ENCODE results near the gene GPR139. TPM values are rescaled to one million over a fixed set of nuclear protein-coding genes. Genes with fewer than 3 reads are reported as not detected.
A peak's percentile ranks its signal among the peaks of the same experiment; 100 is the strongest.

Gene GPR139
- total RNA-seq, 8 experiments from 2014 or later: 0.50 to 2.3 (median 2.1) TPM; not detected in 4

GRCh38 chr16:20079106-20079505 lies 5.4 kb upstream of the GPR139 start:
- in situ Hi-C loops (cut with MboI; ENCODE audit: low pct_unique_long_range_greater_than_20kb in 2 of 9, low sequenced_read_pairs in 9 of 9, unreplicated experiment in 9 of 9): no loop called here
- H3K27ac ChIP-seq: no peak overlapping the region
- no peak overlapping the region for H3K4me3 ChIP-seq
- 18 to 92% (median 84%) methylated on average over 4 of the region's 4 CpGs; no CpG with 5 or more reads in 1 of the 10 experiments for WGBS, 10 experiments
- no peak for ATAC-seq (replicated peaks in 6 of 8)
- peaks cover 5 to 16% of the 10 kb centered on the region in 2 donors for H3K4me1 ChIP-seq (replicated peaks in 1 of 2)

GRCh38 chr16:20075243-20075642 lies 1.6 kb upstream of the GPR139 start:
- ATAC-seq (replicated peaks in 6 of 8): no peak
- 19 to 100% (median 54%) methylated on average over 2 to 4 of the region's 4 CpGs; no CpG with 5 or more reads in 4 of the 10 experiments for WGBS, 10 experiments
- in situ Hi-C loops (cut with MboI; ENCODE audit: low pct_unique_long_range_greater_than_20kb in 2 of 9, low sequenced_read_pairs in 9 of 9, unreplicated experiment in 9 of 9): no loop called here

GRCh38 chr16:20074099-20074991 lies 655 bp upstream of the GPR139 start:
- 10 to 19% (median 12%) methylated on average over 2 to 12 of the region's 34 CpGs; no CpG with 5 or more reads in 7 of the 10 experiments for WGBS, 10 experiments
- H3K4me1 ChIP-seq (replicated peaks in 1 of 2): peaks cover 8 to 16% of the 10 kb centered on the region in 2 donors
- no peak overlapping the region for H3K27ac ChIP-seq
- peak in 5 of 8 experiments; percentile 5 to 60 (median 46) for ATAC-seq (replicated peaks in 6 of 8)
- peak overlapping the region; percentile 32 to 45 (median 42) for H3K4me3 ChIP-seq
- in situ Hi-C loops (cut with MboI; ENCODE audit: low pct_unique_long_range_greater_than_20kb in 2 of 9, low sequenced_read_pairs in 9 of 9, unreplicated experiment in 9 of 9): no loop called here

More at GRCh38 chr16:20075243-20075642, 1.6 kb upstream of the GPR139 start:
- H3K4me1 ChIP-seq (replicated peaks in 1 of 2): peaks cover 8 to 16% of the 10 kb centered on the region in 2 donors
- H3K4me3 ChIP-seq: no peak overlapping the region
- H3K27ac ChIP-seq: no peak overlapping the region

- no CpG with 5 or more reads among the region's 11 CpGs for WGBS, 10 experiments
- H3K4me3 ChIP-seq: peak overlapping the region; percentile 32 to 45 (median 42)
Observed at GRCh38 chr16:20072874-20073202, 852 bp downstream of the GPR139 start.

GRCh38 chr16:20072146-20072873 lies 1.4 kb downstream of the GPR139 start:
- ATAC-seq (replicated peaks in 6 of 8): peak in 1 of 8 experiments; percentile 5
- H3K4me1 ChIP-seq (replicated peaks in 1 of 2): peaks cover 8 to 16% of the 10 kb centered on the region in 2 donors
- H3K4me3 ChIP-seq: peak overlapping the region in 4 of 5 donors; percentile 32 to 45 (median 42)
- no peak overlapping the region for H3K27ac ChIP-seq
- in situ Hi-C loops (cut with MboI; ENCODE audit: low pct_unique_long_range_greater_than_20kb in 2 of 9, low sequenced_read_pairs in 9 of 9, unreplicated experiment in 9 of 9): no loop called here
- WGBS, 10 experiments: 7 to 70% (median 38%) methylated on average over 1 to 8 of the region's 11 CpGs; no CpG with 5 or more reads in 3 of the 10 experiments

More at GRCh38 chr16:20072874-20073202, 852 bp downstream of the GPR139 start:
- Histone ChIP-seq H3K4me1 (replicated peaks in 1 of 2) (peaks cover 8 to 16% of the 10 kb centered on the region in 2 donors), H3K27ac (no peak overlapping the region)
- in situ Hi-C loops (cut with MboI; ENCODE audit: low pct_unique_long_range_greater_than_20kb in 2 of 9, low sequenced_read_pairs in 9 of 9, unreplicated experiment in 9 of 9): no loop called here
- ATAC-seq (replicated peaks in 6 of 8): no peak

GRCh38 chr16:20064931-20065330 lies 8.8 kb downstream of the GPR139 start:
- no peak overlapping the region for H3K27ac ChIP-seq
- in situ Hi-C loops (cut with MboI; ENCODE audit: low pct_unique_long_range_greater_than_20kb in 2 of 9, low sequenced_read_pairs in 9 of 9, unreplicated experiment in 9 of 9): no loop called here
- no peak overlapping the region for H3K4me3 ChIP-seq
- WGBS, 10 experiments: 0 to 100% (median 59%) methylated on average over 1 to 2 of the region's 2 CpGs; no CpG with 5 or more reads in 2 of the 10 experiments
- no peak for ATAC-seq (replicated peaks in 6 of 8)
- H3K4me1 ChIP-seq (replicated peaks in 1 of 2): no peaks in the 10 kb centered on the region

- no peak overlapping the region for H3K4me3 ChIP-seq
- 0 to 100% (median 78%) methylated on average over 1 to 4 of the region's 4 CpGs; no CpG with 5 or more reads in 2 of the 10 experiments for WGBS, 10 experiments
- in situ Hi-C loops (cut with MboI; ENCODE audit: low pct_unique_long_range_greater_than_20kb in 2 of 9, low sequenced_read_pairs in 9 of 9, unreplicated experiment in 9 of 9): no loop called here
- no peak for ATAC-seq (replicated peaks in 6 of 8)
- no peak overlapping the region for H3K27ac ChIP-seq
- no peaks in the 10 kb centered on the region for H3K4me1 ChIP-seq (replicated peaks in 1 of 2)
Observed at GRCh38 chr16:20064520-20064919, 9.2 kb downstream of the GPR139 start.

GRCh38 chr16:20061132-20061531 lies 12.6 kb downstream of the GPR139 start:
- ATAC-seq (replicated peaks in 6 of 8): no peak
- in situ Hi-C loops (cut with MboI; ENCODE audit: low pct_unique_long_range_greater_than_20kb in 2 of 9, low sequenced_read_pairs in 9 of 9, unreplicated experiment in 9 of 9): no loop called here
- Histone ChIP-seq H3K27ac (no peak overlapping the region), H3K4me3 (no peak overlapping the region), H3K4me1 (replicated peaks in 1 of 2) (no peaks in the 10 kb centered on the region)
- 0 to 90% (median 37%) methylated on average over 1 to 2 of the region's 3 CpGs; no CpG with 5 or more reads in 2 of the 10 experiments for WGBS, 10 experiments

- H3K4me1 ChIP-seq (replicated peaks in 1 of 2): no peaks in the 10 kb centered on the region
- H3K4me3 ChIP-seq: no peak overlapping the region
- no peak overlapping the region for H3K27ac ChIP-seq
- WGBS, 10 experiments: 0 to 93% (median 73%) methylated on average over 1 to 3 of the region's 3 CpGs; no CpG with 5 or more reads in 1 of the 10 experiments
- in situ Hi-C loops (cut with MboI; ENCODE audit: low pct_unique_long_range_greater_than_20kb in 2 of 9, low sequenced_read_pairs in 9 of 9, unreplicated experiment in 9 of 9): no loop called here
- ATAC-seq (replicated peaks in 6 of 8): no peak
Observed at GRCh38 chr16:20056436-20056835, 17.3 kb downstream of the GPR139 start.

- in situ Hi-C loops (cut with MboI; ENCODE audit: low pct_unique_long_range_greater_than_20kb in 2 of 9, low sequenced_read_pairs in 9 of 9, unreplicated experiment in 9 of 9): no loop called here
- WGBS, 10 experiments: 0 to 87% (median 67%) methylated on average over 1 to 5 of the region's 5 CpGs; no CpG with 5 or more reads in 1 of the 10 experiments
- ATAC-seq (replicated peaks in 6 of 8): no peak
Observed at GRCh38 chr16:20053336-20053735, 20.4 kb downstream of the GPR139 start.

GRCh38 chr16:20051611-20052010 lies 22.1 kb downstream of the GPR139 start:
- ATAC-seq (replicated peaks in 6 of 8): no peak
- H3K4me3 ChIP-seq: no peak overlapping the region
- in situ Hi-C loops (cut with MboI; ENCODE audit: low pct_unique_long_range_greater_than_20kb in 2 of 9, low sequenced_read_pairs in 9 of 9, unreplicated experiment in 9 of 9): no loop called here
- no peaks in the 10 kb centered on the region for H3K4me1 ChIP-seq (replicated peaks in 1 of 2)
- 27 to 96% (median 70%) methylated on average over 1 to 8 of the region's 9 CpGs; no CpG with 5 or more reads in 2 of the 10 experiments for WGBS, 10 experiments
- H3K27ac ChIP-seq: no peak overlapping the region

More at GRCh38 chr16:20053336-20053735, 20.4 kb downstream of the GPR139 start:
- Histone ChIP-seq H3K27ac (no peak overlapping the region), H3K4me1 (replicated peaks in 1 of 2) (no peaks in the 10 kb centered on the region), H3K4me3 (no peak overlapping the region)

- no peak overlapping the region for H3K4me3 ChIP-seq
- WGBS, 10 experiments: 0 to 90% (median 59%) methylated on average over 2 to 4 of the region's 7 CpGs; no CpG with 5 or more reads in 4 of the 10 experiments
- in situ Hi-C loops (cut with MboI; ENCODE audit: low pct_unique_long_range_greater_than_20kb in 2 of 9, low sequenced_read_pairs in 9 of 9, unreplicated experiment in 9 of 9): no loop called here
- H3K27ac ChIP-seq: no peak overlapping the region
- no peaks in the 10 kb centered on the region for H3K4me1 ChIP-seq (replicated peaks in 1 of 2)
- ATAC-seq (replicated peaks in 6 of 8): no peak
Observed at GRCh38 chr16:20051147-20051546, 22.5 kb downstream of the GPR139 start.

GRCh38 chr16:20049831-20050230 lies 23.9 kb downstream of the GPR139 start:
- H3K4me1 ChIP-seq (replicated peaks in 1 of 2): no peaks in the 10 kb centered on the region
- no peak for ATAC-seq (replicated peaks in 6 of 8)
- in situ Hi-C loops (cut with MboI; ENCODE audit: low pct_unique_long_range_greater_than_20kb in 2 of 9, low sequenced_read_pairs in 9 of 9, unreplicated experiment in 9 of 9): no loop called here

More at GRCh38 chr16:20049831-20050230, 23.9 kb downstream of the GPR139 start:
- Histone ChIP-seq H3K27ac (no peak overlapping the region), H3K4me3 (no peak overlapping the region)
- WGBS, 10 experiments: 0 to 100% (median 69%) methylated on average over 1 of the region's 1 CpG; no CpG with 5 or more reads in 4 of the 10 experiments

Measured in motor neuron (in vitro differentiated cells).